GM21390 (cell line): ENCODE data around the gene LMBR1.
"Not testable (repeated sequence)": the region's sequence is repeated elsewhere in the genome, so short reads cannot be mapped to it uniquely, and the experiment has no call there.

Source experiments
- ATAC-seq: cut with Tn5 transposase; IDR thresholded peaks from one replicate; pipeline ENCODE4 v1.9.1; 2021; ENCODE audit not compliant: unreplicated experiment

Gene LMBR1

GRCh38 chr7:156666368-156667109, 226.4 kb downstream of the LMBR1 start:
- no peak for ATAC-seq

GRCh38 chr7:156665101-156665500, 227.9 kb downstream of the LMBR1 start:
- no peak for ATAC-seq

GRCh38 chr7:156662277-156662676, 230.7 kb downstream of the LMBR1 start:
- no peak for ATAC-seq

GRCh38 chr7:156661637-156662036, 231.3 kb downstream of the LMBR1 start:
- ATAC-seq: no peak

DNA sequence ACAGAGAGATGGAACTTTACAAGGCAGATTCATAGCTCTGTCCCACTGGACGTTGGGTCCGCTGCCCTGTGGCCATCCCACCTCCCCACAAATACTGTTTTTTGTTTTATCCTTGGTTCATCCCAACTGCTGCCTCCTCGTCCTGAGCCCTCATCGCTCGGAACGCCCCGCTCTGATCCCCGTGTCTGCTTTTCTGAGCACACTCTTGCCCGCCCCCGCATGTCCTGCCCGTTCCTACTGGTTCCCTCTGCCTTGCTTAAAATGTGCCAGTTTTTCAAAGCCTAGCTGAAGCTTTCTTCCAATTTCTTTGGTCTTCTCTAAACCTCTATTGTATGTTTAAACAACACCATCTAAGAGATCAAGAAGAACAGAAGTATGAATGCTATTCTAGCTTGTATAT, 233.0 kb downstream of the LMBR1 start:
- no peak for ATAC-seq

DNA sequence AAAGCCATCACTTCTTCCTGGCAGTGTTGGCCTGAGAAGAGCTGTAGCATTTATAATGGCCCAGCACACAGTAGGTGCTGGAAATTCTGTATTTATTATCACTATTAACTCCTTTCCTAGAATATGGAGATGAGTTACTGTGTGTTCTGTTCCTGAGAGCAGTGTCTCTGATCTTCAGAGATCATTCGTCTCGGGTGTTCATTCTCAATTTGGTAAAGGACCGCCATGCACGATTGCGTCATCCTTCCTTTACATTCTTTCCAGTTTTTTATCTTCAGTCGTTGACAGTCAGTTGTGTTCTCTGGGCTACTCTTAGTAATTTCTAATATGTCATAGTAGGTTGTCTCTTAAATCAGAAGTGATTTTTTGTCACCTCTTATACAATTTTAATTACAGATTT, 233.8 kb downstream of the LMBR1 start:
- ATAC-seq: no peak

GRCh38 chr7:156657681-156658080, 235.3 kb downstream of the LMBR1 start:
- no peak for ATAC-seq

DNA sequence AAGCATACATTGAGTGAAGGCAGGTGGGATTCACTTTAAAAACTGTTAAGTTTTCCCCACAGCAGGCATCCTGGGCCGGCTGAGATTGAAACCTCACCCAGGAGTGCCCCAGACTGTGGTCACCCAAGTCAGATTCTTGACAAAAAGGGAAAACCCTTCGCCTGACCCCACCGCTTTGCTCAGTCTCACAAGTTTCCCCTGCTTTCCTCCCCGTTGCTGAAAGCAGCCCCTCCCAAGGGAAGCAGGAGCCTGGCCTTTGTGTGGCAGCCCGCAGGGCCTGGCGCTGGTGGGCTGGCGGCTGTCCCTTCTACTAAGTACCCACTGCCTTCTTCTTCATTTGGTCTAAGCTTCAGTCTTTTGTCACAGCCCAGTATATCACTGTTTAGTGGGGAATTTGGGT, 236.4 kb downstream of the LMBR1 start:
- no peak for ATAC-seq

- no peak for ATAC-seq
Measured at GRCh38 chr7:156655983-156656382, 237.0 kb downstream of the LMBR1 start.

- no peak for ATAC-seq
Measured at GRCh38 chr7:156655251-156655650, 237.7 kb downstream of the LMBR1 start.

DNA sequence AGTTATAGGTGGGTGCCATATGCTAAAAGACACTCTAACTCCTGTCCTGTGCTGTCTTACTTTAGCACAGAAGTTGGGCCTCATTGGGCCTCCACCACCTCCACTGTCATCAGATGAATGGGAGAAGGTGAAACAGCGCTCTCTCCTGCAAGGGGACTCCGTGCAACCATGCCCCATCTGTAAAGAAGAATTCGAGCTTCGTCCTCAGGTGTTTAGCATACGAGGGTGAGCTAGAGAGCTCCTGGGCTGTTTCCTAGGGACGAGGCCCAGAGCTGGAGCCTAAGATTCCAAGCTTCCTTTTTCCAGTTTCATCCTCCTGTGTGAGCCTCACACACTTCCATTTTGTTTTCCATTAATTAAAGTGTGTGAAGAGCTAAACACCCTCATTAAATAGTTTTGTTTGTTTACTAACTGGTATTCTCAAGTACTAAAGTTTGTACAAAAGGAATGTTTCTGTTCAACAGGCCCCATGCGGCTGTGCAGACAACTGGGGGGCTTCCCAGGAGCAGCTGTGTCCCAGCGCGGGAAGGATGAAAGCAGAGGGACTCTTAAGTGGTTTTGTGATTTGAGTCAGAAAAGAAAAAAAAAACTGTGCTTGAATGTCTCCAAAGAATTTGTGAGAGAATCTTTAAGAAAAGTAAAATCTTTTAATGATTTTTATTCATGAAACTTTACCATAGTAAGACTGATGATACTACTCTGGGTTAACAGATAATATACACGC, 238.3 kb downstream of the LMBR1 start:
- no peak for ATAC-seq

- ATAC-seq: no peak
Measured at GRCh38 chr7:156652886-156653568, 240.0 kb downstream of the LMBR1 start.

- no peak for ATAC-seq
Measured at GRCh38 chr7:156651474-156651873, 241.5 kb downstream of the LMBR1 start.

GRCh38 chr7:156650042-156650441, 242.9 kb downstream of the LMBR1 start:
- no peak for ATAC-seq

DNA sequence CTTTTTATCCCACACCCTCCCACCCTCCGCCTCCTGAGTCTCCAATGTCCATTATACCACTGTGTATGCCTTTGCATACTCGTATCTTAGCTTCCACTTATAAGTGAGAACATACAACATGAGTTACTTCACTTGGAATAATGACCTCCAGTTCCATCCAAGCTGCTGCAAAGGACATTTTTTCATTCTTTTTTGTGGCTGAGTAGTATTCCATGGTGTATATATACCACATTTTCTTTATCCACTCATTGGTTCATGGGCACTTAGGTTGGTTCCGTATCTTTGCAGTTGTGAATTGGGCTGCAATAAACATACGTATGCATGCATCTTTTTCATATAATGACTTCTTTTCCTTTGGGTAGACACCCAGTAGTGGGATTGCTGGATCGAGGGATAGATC, 245.7 kb downstream of the LMBR1 start:
- ATAC-seq: not testable (repeated sequence)

DNA sequence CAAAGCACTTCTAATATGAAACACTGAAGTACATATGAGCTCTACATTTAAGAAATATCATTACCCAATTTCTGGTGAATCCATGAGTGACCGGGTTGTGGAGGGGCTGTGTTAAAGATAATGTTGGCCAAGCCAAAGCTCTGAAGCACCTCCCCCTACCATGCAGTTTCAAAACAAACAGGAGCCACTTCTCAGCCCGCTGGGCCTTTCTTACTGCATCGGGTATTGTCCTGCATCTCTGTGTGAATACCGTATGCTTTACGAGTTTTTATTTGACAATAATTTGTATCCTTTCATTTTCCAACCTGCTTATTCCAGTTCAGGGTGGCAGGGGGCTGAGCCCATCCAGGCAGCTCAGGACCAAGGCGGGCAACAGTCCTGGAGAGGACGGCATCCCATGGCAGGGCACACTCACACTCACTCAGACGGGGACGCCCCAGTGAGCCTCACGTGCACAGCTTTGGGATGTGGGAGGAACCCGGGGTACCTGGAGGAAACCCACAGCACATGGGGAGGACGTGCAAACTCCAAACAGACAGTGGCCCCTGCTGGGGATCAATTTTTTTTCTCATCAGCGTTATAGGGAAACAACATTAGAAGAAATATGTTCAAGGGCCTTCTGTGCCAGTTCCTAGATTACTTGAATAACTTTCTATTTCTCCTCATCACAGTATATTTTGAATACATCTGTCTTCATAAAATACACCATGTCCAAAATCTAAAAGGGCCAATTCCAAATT, 250.5 kb downstream of the LMBR1 start:
- ATAC-seq: no peak

DNA sequence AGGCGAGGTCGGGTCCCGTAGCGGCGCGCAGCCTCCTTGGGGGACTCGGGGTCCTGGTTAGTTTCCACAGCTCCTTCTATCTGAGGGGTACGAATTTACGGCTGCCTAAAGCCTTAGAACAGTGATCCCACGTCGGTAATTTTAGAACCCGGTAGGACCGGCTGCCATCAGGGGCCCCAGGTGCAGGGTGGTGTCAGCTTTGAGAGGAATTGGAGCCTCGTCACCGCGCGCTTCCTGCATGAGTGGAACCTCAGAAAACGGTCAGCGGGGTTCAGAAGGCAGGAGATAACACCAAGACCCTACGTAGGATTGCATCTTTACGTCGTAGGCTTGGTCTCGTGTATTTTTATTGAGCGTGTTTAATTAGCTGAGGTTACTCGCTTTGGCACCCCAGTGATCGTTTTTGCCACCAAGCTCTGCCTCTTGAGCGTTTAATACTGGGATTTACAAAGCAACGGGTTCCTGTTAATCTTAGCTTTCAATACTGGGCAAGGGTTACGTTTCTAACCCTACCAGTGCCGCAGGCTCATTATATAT, 252.0 kb downstream of the LMBR1 start:
- ATAC-seq: peak; percentile 55

DNA sequence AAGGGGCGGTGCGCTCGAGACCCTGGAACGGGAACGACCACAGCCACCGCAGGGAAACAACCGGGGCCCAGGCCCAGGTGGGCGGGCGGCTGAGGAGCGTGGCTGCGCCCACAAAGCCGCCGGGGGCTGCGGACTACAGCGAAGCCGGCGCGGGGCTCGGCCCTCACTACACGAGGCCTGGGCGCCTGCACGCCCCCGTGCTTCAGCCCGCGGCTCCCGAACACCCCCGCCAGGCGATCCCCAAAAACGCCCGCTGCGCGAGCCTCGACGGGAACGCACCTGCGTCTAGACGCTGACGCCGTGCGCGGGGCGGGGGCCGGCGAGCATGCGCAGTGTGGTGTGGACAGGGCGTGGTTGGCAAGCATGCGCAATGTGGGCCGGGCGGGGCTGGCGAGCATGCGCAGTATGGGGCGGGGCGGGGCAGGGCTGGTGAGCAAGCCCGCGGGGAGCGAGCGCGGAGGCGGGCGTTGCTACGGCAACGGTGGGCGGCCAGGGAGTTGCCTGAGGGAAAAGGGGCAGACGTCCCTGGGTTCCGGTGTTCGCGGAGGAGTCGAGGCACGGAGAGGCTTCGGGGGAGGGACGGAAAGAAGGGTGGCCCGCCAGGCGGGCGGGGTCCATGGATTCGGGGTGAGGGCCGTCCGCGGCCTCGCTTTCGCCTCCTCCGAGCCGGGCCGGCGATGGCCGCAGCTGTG, 252.6 kb downstream of the LMBR1 start, which contains the start of gene RNF32:
Gene RNF32, plus strand, starts transcription at position 518 of the 692 bp plus-strand sequence. CDS start 3,104 bp downstream, outside the sequence.
- peak; percentile 85 for ATAC-seq

DNA sequence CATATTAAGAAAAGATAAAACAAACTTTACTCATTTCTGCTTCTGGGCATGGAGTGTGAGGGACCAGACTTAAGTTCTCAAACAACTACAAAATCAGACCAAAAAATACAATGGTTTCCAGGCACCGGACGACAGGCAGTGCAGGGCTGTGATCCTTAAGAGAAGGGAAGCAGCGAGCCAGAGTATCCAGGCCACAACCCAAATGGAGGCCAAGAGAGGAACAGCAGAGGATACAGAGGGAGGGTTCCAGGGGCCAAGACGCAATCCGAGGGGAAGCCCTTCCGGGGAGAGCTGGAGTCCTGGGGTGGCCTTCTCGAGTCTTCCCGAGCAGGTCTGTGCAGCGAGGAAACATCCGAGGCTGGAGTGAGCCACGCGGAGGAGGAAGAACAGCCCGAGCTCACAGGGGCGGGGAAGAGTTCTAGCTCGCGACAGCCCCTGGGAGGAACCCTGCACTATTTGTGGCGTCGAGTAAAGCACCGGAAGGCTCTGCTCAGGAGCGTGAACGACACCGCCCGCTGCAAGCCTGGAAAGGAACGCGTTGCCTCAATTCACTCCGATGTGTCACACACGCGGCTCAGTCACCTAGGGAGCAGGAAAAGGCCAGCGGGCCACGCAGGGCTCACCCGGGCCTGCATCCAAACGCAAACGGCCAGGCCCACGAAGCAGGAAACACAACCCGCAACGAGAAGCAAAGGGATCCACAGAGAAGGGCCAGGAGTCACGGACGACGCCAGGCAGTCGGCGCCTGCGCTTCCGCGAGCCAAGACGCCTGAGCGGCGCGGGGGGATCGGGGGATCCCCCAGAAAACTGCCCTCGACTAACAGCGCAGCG, 253.3 kb downstream of the LMBR1 start:
- ATAC-seq: no peak
